ENCODE results near the gene KIRREL3.

Gene KIRREL3

GRCh38 chr11:126660761-126661425 is 339.7 kb downstream of the KIRREL3 start:
- Histone ChIP-seq H3K27ac (ENCODE audit: low read length) (no peak overlapping the region), H3K9me3 (ENCODE audit: insufficient read depth, low read length) (no peaks in the 10 kb centered on the region), H3K4me2 (ENCODE audit: low read length) (no peak overlapping the region), H3K36me3 (replicated peaks; ENCODE audit: low read depth, low read length) (no peaks in the 10 kb centered on the region), H3K4me1 (ENCODE audit: low read length) (no peaks in the 10 kb centered on the region), H4K20me1 (ENCODE audit: insufficient read depth, low read length) (no peaks in the 10 kb centered on the region), H3K27me3 (ENCODE audit: low read depth, low read length) (peaks cover 31% of the 10 kb centered on the region), H3K79me2 (ENCODE audit: low read length) (no peaks in the 10 kb centered on the region), H3K9ac (ENCODE audit: low read length) (no peak overlapping the region), H3K4me3 (ENCODE audit: low read length) (no peak overlapping the region), H2AFZ (ENCODE audit: low read depth, low read length) (no peak overlapping the region)
- no peak for TF ChIP-seq CTCF (IDR thresholded peaks at IDR 0.05; ENCODE audit: low read depth, low read length)
- TF ChIP-seq EZH2phosphoT487 (IDR thresholded peaks at IDR 0.05; ENCODE audit: low read depth), result no peak

GRCh38 chr11:126660321-126660720 is 340.2 kb downstream of the KIRREL3 start:
- H4K20me1 ChIP-seq (ENCODE audit: insufficient read depth, low read length), result no peaks in the 10 kb centered on the region
- no peak overlapping the region for H2AFZ ChIP-seq (ENCODE audit: low read depth, low read length)
- H3K4me2 ChIP-seq (ENCODE audit: low read length), result no peak overlapping the region
- no peak overlapping the region for H3K4me3 ChIP-seq (ENCODE audit: low read length)
- H3K27me3 ChIP-seq (ENCODE audit: low read depth, low read length), result peaks cover 37% of the 10 kb centered on the region
- no peak overlapping the region for H3K27ac ChIP-seq (ENCODE audit: low read length)
- no peaks in the 10 kb centered on the region for H3K79me2 ChIP-seq (ENCODE audit: low read length)
- H3K9me3 ChIP-seq (ENCODE audit: insufficient read depth, low read length), result no peaks in the 10 kb centered on the region
- TF ChIP-seq EZH2phosphoT487 (IDR thresholded peaks at IDR 0.05; ENCODE audit: low read depth) (no peak), CTCF (IDR thresholded peaks at IDR 0.05; ENCODE audit: low read depth, low read length) (no peak)
- no peaks in the 10 kb centered on the region for H3K36me3 ChIP-seq (replicated peaks; ENCODE audit: low read depth, low read length)
- no peak overlapping the region for H3K9ac ChIP-seq (ENCODE audit: low read length)
- no peaks in the 10 kb centered on the region for H3K4me1 ChIP-seq (ENCODE audit: low read length)

- Histone ChIP-seq H4K20me1 (ENCODE audit: insufficient read depth, low read length) (no peaks in the 10 kb centered on the region), H3K4me3 (ENCODE audit: low read length) (no peak overlapping the region), H3K27me3 (ENCODE audit: low read depth, low read length) (peaks cover 36% of the 10 kb centered on the region), H3K9ac (ENCODE audit: low read length) (no peak overlapping the region), H3K36me3 (replicated peaks; ENCODE audit: low read depth, low read length) (no peaks in the 10 kb centered on the region), H3K9me3 (ENCODE audit: insufficient read depth, low read length) (no peaks in the 10 kb centered on the region), H3K4me2 (ENCODE audit: low read length) (no peak overlapping the region), H2AFZ (ENCODE audit: low read depth, low read length) (no peak overlapping the region), H3K79me2 (ENCODE audit: low read length) (no peaks in the 10 kb centered on the region), H3K4me1 (ENCODE audit: low read length) (no peaks in the 10 kb centered on the region), H3K27ac (ENCODE audit: low read length) (no peak overlapping the region)
- TF ChIP-seq CTCF (IDR thresholded peaks at IDR 0.05; ENCODE audit: low read depth, low read length), result no peak
- no peak for TF ChIP-seq EZH2phosphoT487 (IDR thresholded peaks at IDR 0.05; ENCODE audit: low read depth)
Observed at GRCh38 chr11:126658306-126659056, 342.1 kb downstream of the KIRREL3 start.

GRCh38 chr11:126655807-126656128 is 344.8 kb downstream of the KIRREL3 start:
- Histone ChIP-seq H3K9me3 (ENCODE audit: insufficient read depth, low read length) (no peaks in the 10 kb centered on the region), H4K20me1 (ENCODE audit: insufficient read depth, low read length) (no peaks in the 10 kb centered on the region), H3K36me3 (replicated peaks; ENCODE audit: low read depth, low read length) (no peaks in the 10 kb centered on the region), H3K27me3 (ENCODE audit: low read depth, low read length) (peaks cover 41% of the 10 kb centered on the region), H3K9ac (ENCODE audit: low read length) (no peak overlapping the region), H3K4me3 (ENCODE audit: low read length) (no peak overlapping the region), H3K4me2 (ENCODE audit: low read length) (no peak overlapping the region), H2AFZ (ENCODE audit: low read depth, low read length) (no peak overlapping the region), H3K79me2 (ENCODE audit: low read length) (no peaks in the 10 kb centered on the region), H3K4me1 (ENCODE audit: low read length) (no peaks in the 10 kb centered on the region), H3K27ac (ENCODE audit: low read length) (no peak overlapping the region)
- TF ChIP-seq CTCF (IDR thresholded peaks at IDR 0.05; ENCODE audit: low read depth, low read length) (no peak), EZH2phosphoT487 (IDR thresholded peaks at IDR 0.05; ENCODE audit: low read depth) (no peak)
